AG04450 (cell line): ENCODE data around the gene TRIO. TPM values are rescaled to one million over a fixed set of nuclear protein-coding genes. Genes with fewer than 3 reads are reported as not detected.

Experiments used
- CTCF ChIA-PET: fragments of 300-600, 350-600 bp; formaldehyde crosslinking; extraction: SDS; loops from one replicate; lab custom pipeline; 2022; ENCODE audit warnings: antibody characterized with exemption, inconsistent platforms; lab: Charles Lee
- POLR2A ChIA-PET: fragments of 350-600 bp; formaldehyde crosslinking; extraction: SDS; loops from one replicate; lab custom pipeline; 2021; ENCODE audit warnings: antibody characterized with exemption, inconsistent platforms; lab: Yijun Ruan, JAX
- DNase-seq: peaks from one replicate; pipeline ENCODE4 v3.0.0-alpha.2; 2011; ENCODE audit warnings: low read depth, low spot score
- H3K27ac ChIP-seq: one replicate; pipeline ENCODE4 v1.5.1; 2012; ENCODE audit warnings: low read depth, low read length, control low read depth
- H3K27me3 ChIP-seq: one replicate; pipeline ENCODE4 v1.6.0; 2012; ENCODE audit warnings: low read length; ENCODE audit not compliant: control insufficient read depth, insufficient read depth
- H3K4me3 ChIP-seq: 2 replicates; pipeline ENCODE4 v1.5.1; 2011; ENCODE audit warnings: mild to moderate bottlenecking, low read depth, low read length, control low read depth
- H3K9me3 ChIP-seq: 2 replicates; pipeline ENCODE4 v1.5.1; 2012; ENCODE audit warnings: low read length; ENCODE audit not compliant: control insufficient read depth, insufficient read depth
- CTCF ChIP-seq: IDR thresholded peaks from 2 replicates; pipeline ENCODE4 v1.5.1; 2011; ENCODE audit warnings: low read depth, low read length, control low read depth, inconsistent platforms
- polyA plus RNA-seq: library from polyadenylated mRNA; depleted of rRNA; stranded (reverse); fragments of >200 nt; gene quantifications from 2 replicates; pipeline ENCODE4 v1.2.3, GENCODE V29; 2011

Gene TRIO
- polyA plus RNA-seq, 1 experiment: 268 TPM

- no peaks in the 10 kb centered on the region for H3K9me3 ChIP-seq
- POLR2A ChIA-PET: interaction anchor here (0.7 to 3.6 kb wide), 7 partner anchors 10 to 164 kb away, joined by 3 to 15 read pairs (median 3); no protein-coding TSS in a partner anchor
- no peak for DNase-seq
- TF ChIP-seq CTCF: no peak
- CTCF ChIA-PET: interaction anchor here (0.7 to 1.5 kb wide), 6 partner anchors 14 to 182 kb away, joined by 3 to 5 read pairs (median 4); no protein-coding TSS in a partner anchor
- no peak overlapping the region for H3K4me3 ChIP-seq
- no peak overlapping the region for H3K27ac ChIP-seq
- no peaks in the 10 kb centered on the region for H3K27me3 ChIP-seq
Observed at GRCh38 chr5:14158890-14159666, 15.9 kb downstream of the TRIO start.

GRCh38 chr5:14161825-14162556 is 18.8 kb downstream of the TRIO start:
- ChIA-PET CTCF (no interaction called here), POLR2A (no interaction called here)
- no peak for TF ChIP-seq CTCF
- Histone ChIP-seq H3K4me3 (no peak overlapping the region), H3K27me3 (no peaks in the 10 kb centered on the region), H3K27ac (peak overlapping the region; percentile 52), H3K9me3 (peaks cover 4% of the 10 kb centered on the region; the same call in 1 of the 2 replicates)
- DNase-seq: no peak

- Histone ChIP-seq H3K27me3 (no peaks in the 10 kb centered on the region), H3K4me3 (no peak overlapping the region), H3K9me3 (peaks cover 4% of the 10 kb centered on the region; the same call in 1 of the 2 replicates), H3K27ac (peak overlapping the region; percentile 80)
- TF ChIP-seq CTCF: no peak
- ChIA-PET POLR2A (interaction anchor here (0.8 to 1.8 kb wide), 2 partner anchors 8 to 21 kb away, joined by 3 to 5 read pairs; no protein-coding TSS in a partner anchor), CTCF (interaction anchor here (0.6 to 1.9 kb wide), 5 partner anchors 10 to 191 kb away, joined by 3 to 5 read pairs (median 3); no protein-coding TSS in a partner anchor)
- DNase-seq: no peak
Observed at GRCh38 chr5:14164164-14165163, 21.3 kb downstream of the TRIO start.

GRCh38 chr5:14165375-14166106 is 22.4 kb downstream of the TRIO start:
- Histone ChIP-seq H3K27ac (peak overlapping the region; percentile 80), H3K4me3 (no peak overlapping the region; the same call in 1 of the 2 replicates), H3K9me3 (peaks cover 4% of the 10 kb centered on the region; the same call in 1 of the 2 replicates), H3K27me3 (no peaks in the 10 kb centered on the region)
- CTCF ChIA-PET: interaction anchor here (0.6 to 1.9 kb wide), 3 partner anchors 11 to 178 kb away, joined by 3 to 5 read pairs (median 3); no protein-coding TSS in a partner anchor
- no peak for TF ChIP-seq CTCF
- no peak for DNase-seq
- POLR2A ChIA-PET: interaction anchor here (0.8 to 1.8 kb wide), 4 partner anchors 9 to 25 kb away, joined by 3 to 5 read pairs (median 4); no protein-coding TSS in a partner anchor
